SKM-1 treated with dmso at 0.1 percent for 144 hours (cell line): Measurements from ENCODE around the gene PRM1.
A peak's percentile ranks its signal among the peaks of the same experiment; 100 is the strongest.

Source experiments
- DNase-seq: peaks from one replicate; lab custom pipeline; 2025; ENCODE audit not compliant: unreplicated experiment; lab: John Stamatoyannopoulos, UW

Gene PRM1

GRCh38 chr16:11239644-11240632 lies 41.2 kb downstream of the PRM1 start:
- DNase-seq: no peak

GRCh38 chr16:11238272-11239202 lies 42.6 kb downstream of the PRM1 start:
- DNase-seq: no peak

- peak; percentile 98 for DNase-seq
Measured at GRCh38 chr16:11236461-11237254, 44.5 kb downstream of the PRM1 start.

GRCh38 chr16:11235703-11235991 lies 45.5 kb downstream of the PRM1 start:
- DNase-seq: no peak

- peak; percentile 32 for DNase-seq
Measured at GRCh38 chr16:11234884-11235702, 46.0 kb downstream of the PRM1 start.

GRCh38 chr16:11233727-11234376 lies 47.3 kb downstream of the PRM1 start:
- DNase-seq: peak; percentile 30

GRCh38 chr16:11232852-11233726 lies 48.0 kb downstream of the PRM1 start:
- DNase-seq: no peak

GRCh38 chr16:11232302-11232851 lies 48.8 kb downstream of the PRM1 start:
- no peak for DNase-seq

- no peak for DNase-seq
Measured at GRCh38 chr16:11231367-11231970, 49.7 kb downstream of the PRM1 start.
